SKM-1 treated with dmso at 0.1 percent for 144 hours (cell line): Measurements from ENCODE around the gene PC.

Source experiments
- DNase-seq: peaks from one replicate; lab custom pipeline; 2025; ENCODE audit not compliant: unreplicated experiment; lab: John Stamatoyannopoulos, UW

Gene PC

DNA sequence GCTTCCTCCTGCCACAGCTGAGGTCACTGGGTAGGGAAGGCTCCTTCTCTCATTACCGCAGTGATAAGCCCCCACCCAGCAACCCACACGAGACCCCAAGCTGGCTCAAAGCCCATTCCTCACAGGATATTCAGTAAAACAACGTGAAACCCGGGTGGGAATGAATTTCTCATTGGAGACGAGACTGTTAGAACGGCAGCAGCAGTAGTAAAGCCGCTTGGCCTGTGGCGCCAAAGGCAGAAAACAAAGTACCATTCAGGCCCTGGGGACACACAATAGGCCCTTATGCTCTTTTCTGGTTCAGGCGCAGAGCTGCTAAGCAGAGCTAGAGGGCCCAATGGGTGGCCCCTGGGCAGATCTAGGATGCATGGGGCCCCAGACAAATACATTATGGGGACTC lies 45.3 kb downstream of the PC start:
- DNase-seq, result no peak

DNA sequence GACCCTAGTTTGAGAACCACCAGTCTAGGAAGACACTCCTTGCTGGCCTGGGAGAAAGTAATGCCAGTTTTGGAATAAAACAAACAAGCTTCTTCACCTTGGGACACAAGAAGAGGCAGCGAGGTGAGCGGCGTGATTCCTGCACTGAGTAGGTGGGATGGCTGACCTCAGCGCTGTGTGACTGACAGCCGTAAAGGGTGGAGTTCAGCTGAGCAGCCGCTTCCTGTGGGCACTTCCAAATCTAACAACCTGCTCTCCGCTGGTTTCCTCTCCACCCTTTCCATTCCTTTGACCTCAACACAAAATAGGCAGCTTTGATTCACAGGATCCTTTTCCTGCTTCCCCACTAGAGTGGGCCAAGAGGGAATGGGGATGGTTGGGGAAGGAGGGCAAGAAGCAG lies 45.8 kb downstream of the PC start:
- no peak for DNase-seq

- no peak for DNase-seq
These were observed 47.5 kb downstream of the PC start for GRCh38 chr11:66910669-66911068.

GRCh38 chr11:66910016-66910415 lies 48.2 kb downstream of the PC start:
- DNase-seq, result no peak

DNA sequence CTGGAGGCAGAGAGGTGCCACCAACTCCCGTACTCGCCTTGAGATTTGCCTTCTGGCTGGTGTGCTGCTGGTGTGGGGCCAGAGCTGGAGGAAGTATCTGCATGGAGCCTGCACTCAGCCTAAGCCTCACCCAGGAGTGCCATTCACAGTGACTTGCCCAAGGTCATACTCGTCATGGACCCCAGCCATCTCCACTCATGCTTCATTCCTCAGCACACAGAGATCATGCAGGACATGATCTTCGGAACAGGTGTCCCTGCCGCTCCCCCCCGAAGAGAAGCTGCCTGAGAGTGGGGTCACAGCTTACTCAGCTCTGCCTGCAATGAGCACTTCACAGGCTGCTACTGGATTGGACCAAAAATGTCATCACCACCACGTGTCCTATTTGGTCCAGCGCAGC lies 49.0 kb downstream of the PC start:
- no peak for DNase-seq

DNA sequence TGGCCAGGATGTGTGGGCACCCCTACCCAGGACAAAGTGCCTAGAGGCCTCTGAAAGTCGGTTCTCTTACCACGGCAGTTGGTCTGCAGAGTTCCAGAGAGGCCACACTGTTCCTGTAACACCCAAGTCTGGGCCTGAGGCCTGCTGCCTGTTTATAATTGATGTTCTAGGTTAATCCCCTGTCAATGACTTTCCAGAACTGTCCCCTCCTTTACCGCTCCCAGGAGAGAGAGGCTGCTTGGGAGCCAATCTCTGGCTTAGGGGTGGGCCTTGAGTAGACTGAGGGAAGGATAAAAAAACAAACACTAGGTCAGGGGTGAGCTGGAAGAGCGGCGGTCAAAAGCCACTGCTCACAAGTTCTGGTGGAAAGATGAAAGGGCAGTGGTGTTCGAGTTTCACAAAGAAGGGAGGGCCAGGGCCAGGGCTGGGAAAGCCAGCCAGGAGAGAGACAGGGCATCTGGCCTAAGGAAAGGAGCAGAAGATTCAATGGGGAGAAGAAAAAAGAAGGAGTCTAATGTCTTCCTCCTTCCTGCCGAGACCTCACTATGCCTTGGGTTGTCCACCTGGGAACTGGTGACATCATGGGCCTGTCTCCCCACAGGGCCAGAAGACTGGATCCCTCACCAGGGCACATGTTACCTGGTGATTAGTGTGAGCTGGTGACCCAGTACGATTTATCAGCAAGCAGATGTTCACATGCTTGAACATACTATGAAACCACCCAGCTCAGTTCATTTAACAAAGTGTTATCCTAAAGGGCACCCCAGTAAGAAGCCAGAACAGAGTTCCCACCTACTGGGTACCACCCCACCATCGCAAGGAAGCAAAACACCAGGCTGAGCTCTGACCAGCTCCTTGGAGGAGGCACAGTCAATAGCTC lies 50.2 kb downstream of the PC start:
- no peak for DNase-seq

GRCh38 chr11:66906061-66906733 lies 52.0 kb downstream of the PC start:
- no peak for DNase-seq

GRCh38 chr11:66905631-66906030 lies 52.6 kb downstream of the PC start:
- DNase-seq, result no peak

- no peak for DNase-seq
These were observed 53.1 kb downstream of the PC start for GRCh38 chr11:66904981-66905521.

DNA sequence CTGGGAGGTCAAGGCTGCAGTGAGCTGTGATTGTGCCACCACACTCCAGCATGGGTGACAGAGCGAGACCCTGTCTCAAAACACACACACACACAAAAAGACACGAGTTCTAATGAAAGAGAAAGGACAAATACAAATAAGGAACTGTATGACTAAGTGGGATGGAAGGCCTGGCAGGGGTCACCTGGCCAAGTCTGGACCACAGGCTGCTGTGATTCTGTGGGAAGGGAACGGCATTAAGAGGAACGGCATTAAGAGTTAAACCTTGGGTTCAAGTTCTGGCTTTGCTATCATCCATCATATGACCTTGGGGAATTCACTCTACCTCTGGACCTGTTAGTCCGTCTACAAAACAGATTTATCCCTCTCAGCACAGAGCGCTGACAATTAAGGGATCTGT lies 53.6 kb downstream of the PC start:
- DNase-seq, result no peak

GRCh38 chr11:66904055-66904454 lies 54.1 kb downstream of the PC start:
- no peak for DNase-seq

- no peak for DNase-seq
These were observed 55.6 kb downstream of the PC start for GRCh38 chr11:66902486-66903177.

- DNase-seq, result no peak
These were observed 56.2 kb downstream of the PC start for GRCh38 chr11:66901964-66902390.

- no peak for DNase-seq
These were observed 64.0 kb downstream of the PC start for GRCh38 chr11:66894141-66894540.

DNA sequence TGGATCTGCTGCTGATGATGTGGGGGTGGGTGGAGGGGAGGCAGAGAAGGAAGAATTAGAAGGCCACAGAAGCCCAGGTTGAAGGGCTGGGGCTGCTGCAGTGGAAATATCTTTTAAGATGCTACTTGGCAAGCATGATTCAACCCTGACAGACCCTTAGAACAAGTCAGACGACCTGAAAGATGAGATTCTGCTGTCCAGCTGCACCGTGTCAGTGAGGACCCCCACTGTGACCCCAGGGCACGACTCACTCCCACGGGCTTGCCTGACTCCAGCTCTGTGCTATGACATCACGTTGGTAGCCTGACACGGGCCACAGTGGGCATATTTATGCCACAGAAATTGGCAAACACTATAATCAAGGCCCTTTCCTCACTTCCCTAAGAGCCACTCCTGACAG lies 65.3 kb downstream of the PC start:
- DNase-seq, result no peak

GRCh38 chr11:66891851-66892660 lies 66.1 kb downstream of the PC start:
- no peak for DNase-seq

DNA sequence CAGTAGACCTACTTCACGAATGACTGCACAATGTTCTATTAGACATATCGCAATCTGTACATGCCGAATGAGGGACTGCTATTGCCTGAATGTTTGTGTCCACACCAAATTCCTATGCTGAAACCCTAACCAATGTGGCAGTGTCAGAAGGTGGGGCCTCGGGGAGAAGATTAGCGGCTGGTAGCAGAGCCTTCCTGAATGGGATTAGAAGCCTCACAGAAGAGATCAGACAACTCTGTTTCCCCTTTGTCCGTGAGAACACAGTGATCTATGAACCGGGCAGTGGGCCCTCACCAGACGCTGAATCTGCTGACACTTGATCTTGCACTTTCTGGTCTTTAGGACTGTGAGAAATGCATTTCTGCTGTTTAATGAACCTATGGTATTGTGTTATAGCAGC lies 68.2 kb downstream of the PC start:
- DNase-seq, result no peak

DNA sequence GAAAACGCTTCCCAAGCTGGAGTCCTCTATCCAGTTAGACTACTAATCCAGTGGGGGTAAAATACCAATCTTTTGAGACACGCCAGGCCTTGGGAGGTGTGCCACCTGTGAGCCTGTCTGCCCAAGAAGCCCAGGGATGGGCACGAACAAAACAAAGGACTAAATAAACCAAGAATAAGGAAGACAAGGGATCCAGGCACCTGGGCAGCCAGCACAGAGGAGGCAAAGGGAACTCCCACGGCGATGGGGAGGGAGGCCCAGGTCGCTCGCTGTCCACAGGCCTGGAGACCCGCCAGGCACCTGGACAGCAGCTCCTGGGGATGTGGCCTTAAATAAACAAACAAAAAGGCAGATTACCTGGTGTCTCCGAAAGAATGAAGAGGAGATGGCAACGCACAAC lies 69.9 kb downstream of the PC start:
- DNase-seq, result no peak

- no peak for DNase-seq
These were observed 70.7 kb downstream of the PC start for GRCh38 chr11:66887526-66887925.

GRCh38 chr11:66886671-66887221 lies 71.4 kb downstream of the PC start:
- no peak for DNase-seq
